ENCODE results near the gene TADA3.

The TADA3 gene

DNA sequence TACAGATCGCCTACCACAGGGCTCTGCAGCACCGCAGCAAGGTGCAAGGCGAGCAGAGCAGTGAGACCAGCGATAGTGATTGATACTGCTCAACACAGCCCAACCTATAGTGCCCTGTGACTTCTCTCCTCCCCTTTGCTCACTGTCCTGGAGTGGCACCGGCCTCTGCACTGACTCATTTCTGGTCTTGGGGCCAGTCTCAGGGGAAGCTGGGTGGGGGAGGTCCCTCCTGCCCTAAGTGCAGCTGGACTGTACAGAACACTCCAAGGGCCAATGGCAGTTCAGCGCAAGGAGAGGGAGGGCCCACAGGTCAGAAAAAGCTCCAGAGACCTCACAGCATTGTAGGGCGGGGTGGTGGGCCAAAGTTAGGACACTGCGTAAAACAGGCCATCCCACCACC is 45.0 kb downstream of the TADA3 start:
- Histone ChIP-seq H3K4me1 (ENCODE audit: control insufficient read depth, insufficient read depth, low read length) (peaks cover 21% of the 10 kb centered on the region), H3K36me3 (ENCODE audit: control insufficient read depth, insufficient read depth, low read length) (peaks cover 27% of the 10 kb centered on the region), H3K9ac (ENCODE audit: low read length) (no peak overlapping the region), H3K9me3 (ENCODE audit: control insufficient read depth, low read length) (no peaks in the 10 kb centered on the region), H3K4me3 (ENCODE audit: low read length) (no peak overlapping the region), H3K27me3 (ENCODE audit: control insufficient read depth, insufficient read depth, low read length) (no peaks in the 10 kb centered on the region)

DNA sequence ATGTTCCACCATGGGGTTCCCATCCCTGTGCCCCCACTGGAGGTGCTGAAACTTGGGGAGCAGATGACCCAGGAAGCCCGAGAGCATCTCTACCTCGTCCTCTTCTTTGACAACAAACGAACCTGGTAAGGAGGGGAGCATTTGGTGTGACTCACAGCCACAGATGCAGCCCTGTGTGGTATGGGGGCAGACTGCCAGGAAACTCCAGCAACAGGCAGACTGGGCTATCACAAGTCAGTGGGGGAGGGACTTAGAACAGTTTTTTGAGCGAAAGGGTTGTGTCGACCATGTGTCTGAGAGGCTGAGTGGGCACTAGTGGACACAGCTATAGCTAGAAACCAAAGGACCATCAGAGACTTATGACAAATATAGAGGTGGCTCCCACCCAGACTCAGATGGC is 45.9 kb downstream of the TADA3 start:
- Histone ChIP-seq H3K9me3 (ENCODE audit: control insufficient read depth, low read length) (no peaks in the 10 kb centered on the region), H3K4me3 (ENCODE audit: low read length) (no peak overlapping the region), H3K36me3 (ENCODE audit: control insufficient read depth, insufficient read depth, low read length) (peaks cover 30% of the 10 kb centered on the region), H3K9ac (ENCODE audit: low read length) (no peak overlapping the region), H3K4me1 (ENCODE audit: control insufficient read depth, insufficient read depth, low read length) (peaks cover 17% of the 10 kb centered on the region), H3K27me3 (ENCODE audit: control insufficient read depth, insufficient read depth, low read length) (no peaks in the 10 kb centered on the region)

DNA sequence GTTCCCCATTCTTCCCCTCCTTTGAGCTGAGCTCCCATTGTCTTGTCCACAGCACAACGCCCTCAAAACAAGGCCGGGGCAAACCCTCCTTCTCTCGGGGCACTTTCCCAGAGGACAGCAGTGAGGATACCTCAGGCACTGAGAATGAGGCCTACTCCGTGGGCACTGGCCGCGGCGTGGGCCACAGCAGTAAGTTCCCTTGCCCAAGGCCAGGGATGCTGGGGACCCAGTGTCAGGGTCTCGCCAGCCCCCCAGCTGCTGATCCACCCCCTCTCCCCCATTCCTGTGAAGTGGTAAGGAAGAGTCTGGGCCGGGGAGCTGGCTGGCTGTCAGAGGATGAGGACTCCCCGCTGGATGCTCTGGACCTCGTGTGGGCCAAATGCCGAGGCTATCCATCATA is 46.8 kb downstream of the TADA3 start:
- Histone ChIP-seq H3K36me3 (ENCODE audit: control insufficient read depth, insufficient read depth, low read length) (peaks cover 35% of the 10 kb centered on the region), H3K4me3 (ENCODE audit: low read length) (no peak overlapping the region), H3K9ac (ENCODE audit: low read length) (no peak overlapping the region), H3K27me3 (ENCODE audit: control insufficient read depth, insufficient read depth, low read length) (no peaks in the 10 kb centered on the region), H3K4me1 (ENCODE audit: control insufficient read depth, insufficient read depth, low read length) (peaks cover 10% of the 10 kb centered on the region), H3K9me3 (ENCODE audit: control insufficient read depth, low read length) (no peaks in the 10 kb centered on the region)

DNA sequence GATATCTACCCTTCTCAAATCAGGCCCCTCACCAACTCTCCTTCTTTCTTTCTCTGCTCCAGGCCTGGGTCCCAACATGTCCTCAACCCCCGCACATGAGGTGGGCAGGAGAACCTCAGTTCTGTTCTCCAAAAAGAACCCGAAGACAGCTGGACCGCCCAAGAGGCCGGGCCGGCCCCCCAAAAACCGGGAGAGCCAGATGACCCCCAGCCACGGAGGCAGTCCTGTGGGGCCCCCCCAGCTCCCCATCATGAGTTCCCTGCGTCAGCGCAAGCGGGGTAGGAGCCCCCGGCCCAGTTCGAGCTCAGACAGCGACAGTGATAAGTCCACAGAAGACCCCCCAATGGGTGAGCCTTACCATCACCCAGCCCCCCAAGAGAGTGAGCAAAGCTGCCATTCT is 48.1 kb downstream of the TADA3 start:
- H3K4me1 ChIP-seq (ENCODE audit: control insufficient read depth, insufficient read depth, low read length): peaks cover 4% of the 10 kb centered on the region
- H3K9ac ChIP-seq (ENCODE audit: low read length): no peak overlapping the region
- no peak overlapping the region for H3K4me3 ChIP-seq (ENCODE audit: low read length)
- H3K9me3 ChIP-seq (ENCODE audit: control insufficient read depth, low read length): no peaks in the 10 kb centered on the region
- no peaks in the 10 kb centered on the region for H3K27me3 ChIP-seq (ENCODE audit: control insufficient read depth, insufficient read depth, low read length)
- H3K36me3 ChIP-seq (ENCODE audit: control insufficient read depth, insufficient read depth, low read length): peaks cover 46% of the 10 kb centered on the region

DNA sequence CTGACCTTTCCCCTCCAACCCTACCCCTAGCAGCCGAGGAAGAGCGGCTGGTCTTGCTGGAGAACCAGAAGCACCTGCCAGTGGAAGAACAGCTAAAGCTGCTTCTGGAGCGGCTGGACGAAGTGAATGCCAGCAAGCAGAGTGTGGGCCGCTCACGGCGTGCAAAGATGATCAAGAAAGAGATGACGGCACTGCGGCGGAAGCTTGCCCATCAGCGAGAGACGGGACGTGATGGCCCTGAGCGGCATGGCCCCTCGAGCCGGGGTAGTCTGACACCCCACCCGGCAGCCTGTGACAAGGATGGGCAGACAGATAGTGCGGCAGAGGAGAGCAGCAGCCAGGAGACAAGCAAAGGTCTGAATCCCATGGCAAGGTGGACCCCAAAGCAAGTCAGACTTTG is 48.7 kb downstream of the TADA3 start:
- H3K27me3 ChIP-seq (ENCODE audit: control insufficient read depth, insufficient read depth, low read length): no peaks in the 10 kb centered on the region
- no peaks in the 10 kb centered on the region for H3K4me1 ChIP-seq (ENCODE audit: control insufficient read depth, insufficient read depth, low read length)
- H3K4me3 ChIP-seq (ENCODE audit: low read length): no peak overlapping the region
- H3K9me3 ChIP-seq (ENCODE audit: control insufficient read depth, low read length): no peaks in the 10 kb centered on the region
- peaks cover 50% of the 10 kb centered on the region for H3K36me3 ChIP-seq (ENCODE audit: control insufficient read depth, insufficient read depth, low read length)
- no peak overlapping the region for H3K9ac ChIP-seq (ENCODE audit: low read length)

DNA sequence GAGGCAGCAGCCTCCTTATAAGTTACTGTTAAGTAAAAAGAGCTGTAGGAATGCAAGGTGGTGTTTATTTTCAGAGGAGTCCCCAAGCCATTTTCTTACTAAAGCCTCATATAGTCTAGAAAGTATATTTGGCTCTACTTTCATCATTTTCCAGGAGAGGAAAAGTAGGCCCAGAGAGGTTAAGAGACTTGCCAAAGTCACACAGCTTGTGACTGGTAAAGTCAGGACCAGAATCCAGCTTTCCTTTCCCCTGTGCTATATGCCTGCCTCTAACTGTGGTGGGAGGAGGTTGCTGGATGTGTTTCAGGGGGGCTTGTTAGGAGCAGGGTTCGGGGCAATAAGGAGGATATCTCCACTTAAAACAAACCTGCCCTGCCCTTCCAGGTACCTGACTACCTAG is 49.7 kb downstream of the TADA3 start:
- H3K27me3 ChIP-seq (ENCODE audit: control insufficient read depth, insufficient read depth, low read length): no peaks in the 10 kb centered on the region
- H3K36me3 ChIP-seq (ENCODE audit: control insufficient read depth, insufficient read depth, low read length): peaks cover 55% of the 10 kb centered on the region
- H3K4me1 ChIP-seq (ENCODE audit: control insufficient read depth, insufficient read depth, low read length): no peaks in the 10 kb centered on the region
- H3K9me3 ChIP-seq (ENCODE audit: control insufficient read depth, low read length): no peaks in the 10 kb centered on the region
- no peak overlapping the region for H3K9ac ChIP-seq (ENCODE audit: low read length)
- H3K4me3 ChIP-seq (ENCODE audit: low read length): no peak overlapping the region

DNA sequence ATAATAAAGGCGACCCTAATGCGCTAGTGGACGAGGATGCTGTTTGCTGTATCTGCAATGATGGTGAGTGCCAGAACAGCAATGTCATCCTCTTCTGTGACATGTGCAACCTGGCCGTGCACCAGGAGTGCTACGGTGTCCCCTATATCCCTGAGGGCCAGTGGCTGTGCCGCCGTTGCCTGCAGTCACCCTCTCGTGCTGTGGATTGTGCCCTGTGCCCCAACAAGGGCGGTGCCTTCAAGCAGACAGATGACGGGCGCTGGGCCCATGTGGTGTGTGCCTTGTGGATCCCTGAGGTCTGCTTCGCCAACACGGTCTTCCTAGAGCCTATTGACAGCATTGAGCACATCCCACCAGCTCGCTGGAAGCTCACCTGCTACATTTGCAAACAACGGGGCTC is 53.1 kb downstream of the TADA3 start:
- H3K9ac ChIP-seq (ENCODE audit: low read length): no peak overlapping the region
- peaks cover 46% of the 10 kb centered on the region for H3K36me3 ChIP-seq (ENCODE audit: control insufficient read depth, insufficient read depth, low read length)
- H3K4me3 ChIP-seq (ENCODE audit: low read length): no peak overlapping the region
- no peaks in the 10 kb centered on the region for H3K9me3 ChIP-seq (ENCODE audit: control insufficient read depth, low read length)
- H3K4me1 ChIP-seq (ENCODE audit: control insufficient read depth, insufficient read depth, low read length): no peaks in the 10 kb centered on the region
- no peaks in the 10 kb centered on the region for H3K27me3 ChIP-seq (ENCODE audit: control insufficient read depth, insufficient read depth, low read length)

DNA sequence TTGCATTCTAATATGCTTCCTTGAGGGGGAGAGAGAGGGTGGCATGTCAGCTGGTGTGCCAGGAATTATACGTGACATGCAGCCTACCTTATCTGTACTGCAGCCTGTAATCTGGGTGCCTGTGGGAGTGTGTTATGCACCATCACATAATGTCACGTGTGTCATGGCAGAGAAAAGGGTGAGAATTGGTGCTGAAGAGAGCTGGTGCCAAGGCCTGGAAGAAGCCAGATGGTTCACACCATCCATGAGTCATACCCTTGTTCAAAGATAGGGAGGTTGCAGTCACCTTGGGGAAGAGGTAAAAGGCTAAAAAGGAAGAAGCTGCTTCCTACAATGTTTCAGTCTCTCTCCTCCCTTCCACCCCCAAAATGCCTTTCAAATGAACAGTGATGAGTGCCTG is 55.4 kb downstream of the TADA3 start:
- Histone ChIP-seq H3K36me3 (ENCODE audit: control insufficient read depth, insufficient read depth, low read length) (peaks cover 34% of the 10 kb centered on the region), H3K4me3 (ENCODE audit: low read length) (no peak overlapping the region), H3K4me1 (ENCODE audit: control insufficient read depth, insufficient read depth, low read length) (peaks cover 8% of the 10 kb centered on the region)

DNA sequence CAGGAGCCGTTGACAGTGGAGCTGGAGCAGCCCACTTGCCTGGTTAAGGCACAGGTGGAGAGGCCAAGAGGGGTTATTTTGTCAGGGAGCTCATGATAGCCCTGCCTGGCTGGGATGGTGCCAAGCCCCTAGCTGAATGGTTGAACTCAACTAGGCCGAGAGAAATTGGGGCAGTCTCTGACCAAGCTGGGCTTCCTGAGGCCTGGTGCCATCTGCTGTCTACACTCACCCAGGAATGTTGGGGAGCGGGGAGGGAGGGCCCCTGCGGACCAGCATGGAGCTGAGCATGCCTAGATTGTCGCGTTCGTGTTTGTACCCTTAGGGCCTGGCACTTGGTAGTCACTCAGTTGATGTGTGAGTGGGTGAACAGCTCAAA is 59.5 kb downstream of the TADA3 start:
- Histone ChIP-seq H3K27me3 (ENCODE audit: control insufficient read depth, insufficient read depth, low read length) (no peaks in the 10 kb centered on the region), H3K4me3 (ENCODE audit: low read length) (peak overlapping the region; percentile 69), H3K36me3 (ENCODE audit: control insufficient read depth, insufficient read depth, low read length) (peaks cover 7% of the 10 kb centered on the region), H3K9ac (ENCODE audit: low read length) (peak overlapping the region; percentile 91), H3K9me3 (ENCODE audit: control insufficient read depth, low read length) (no peaks in the 10 kb centered on the region), H3K4me1 (ENCODE audit: control insufficient read depth, insufficient read depth, low read length) (peaks cover 8% of the 10 kb centered on the region)

More for the DNA sequence above, 55.4 kb downstream of the TADA3 start:
- Histone ChIP-seq H3K27me3 (ENCODE audit: control insufficient read depth, insufficient read depth, low read length) (no peaks in the 10 kb centered on the region), H3K9ac (ENCODE audit: low read length) (no peak overlapping the region), H3K9me3 (ENCODE audit: control insufficient read depth, low read length) (no peaks in the 10 kb centered on the region)

DNA sequence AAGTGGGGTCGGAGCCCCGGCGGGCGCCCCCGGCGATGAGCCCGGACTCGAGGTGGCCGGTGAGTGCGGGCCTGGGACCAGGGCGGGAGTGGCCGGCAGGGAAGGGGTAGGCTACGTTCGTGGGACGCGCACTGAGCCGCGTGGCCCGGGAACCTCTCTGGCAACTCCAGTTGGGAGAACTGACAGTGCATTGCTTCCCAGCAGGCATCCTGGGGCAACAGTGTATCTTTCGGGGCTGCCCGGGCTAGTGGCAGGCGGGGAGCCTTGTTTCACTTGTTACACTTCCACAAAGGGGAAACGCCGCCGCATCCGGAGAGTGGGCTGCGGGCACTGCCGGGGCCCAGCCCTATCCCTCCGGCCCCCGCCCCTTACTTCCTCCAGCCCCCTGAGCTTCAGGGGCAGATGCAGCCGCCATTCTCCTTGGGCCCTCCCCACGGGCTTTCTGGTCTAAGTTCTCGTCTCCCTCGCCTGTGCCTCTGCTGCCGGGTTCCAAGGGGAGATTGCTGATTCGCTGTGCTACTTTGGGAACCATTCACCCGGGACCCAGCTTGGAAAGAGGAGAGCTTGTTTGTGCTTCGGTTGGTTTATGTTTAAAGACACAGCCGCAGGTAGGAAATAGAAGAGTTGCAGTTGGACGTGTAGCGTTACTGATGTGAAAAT is 60.1 kb downstream of the TADA3 start:
- Histone ChIP-seq H3K27me3 (ENCODE audit: control insufficient read depth, insufficient read depth, low read length) (no peaks in the 10 kb centered on the region), H3K9ac (ENCODE audit: low read length) (peak overlapping the region; percentile 91), H3K4me1 (ENCODE audit: control insufficient read depth, insufficient read depth, low read length) (peaks cover 8% of the 10 kb centered on the region), H3K36me3 (ENCODE audit: control insufficient read depth, insufficient read depth, low read length) (peaks cover 7% of the 10 kb centered on the region), H3K9me3 (ENCODE audit: control insufficient read depth, low read length) (no peaks in the 10 kb centered on the region), H3K4me3 (ENCODE audit: low read length) (peak overlapping the region; percentile 69)

DNA sequence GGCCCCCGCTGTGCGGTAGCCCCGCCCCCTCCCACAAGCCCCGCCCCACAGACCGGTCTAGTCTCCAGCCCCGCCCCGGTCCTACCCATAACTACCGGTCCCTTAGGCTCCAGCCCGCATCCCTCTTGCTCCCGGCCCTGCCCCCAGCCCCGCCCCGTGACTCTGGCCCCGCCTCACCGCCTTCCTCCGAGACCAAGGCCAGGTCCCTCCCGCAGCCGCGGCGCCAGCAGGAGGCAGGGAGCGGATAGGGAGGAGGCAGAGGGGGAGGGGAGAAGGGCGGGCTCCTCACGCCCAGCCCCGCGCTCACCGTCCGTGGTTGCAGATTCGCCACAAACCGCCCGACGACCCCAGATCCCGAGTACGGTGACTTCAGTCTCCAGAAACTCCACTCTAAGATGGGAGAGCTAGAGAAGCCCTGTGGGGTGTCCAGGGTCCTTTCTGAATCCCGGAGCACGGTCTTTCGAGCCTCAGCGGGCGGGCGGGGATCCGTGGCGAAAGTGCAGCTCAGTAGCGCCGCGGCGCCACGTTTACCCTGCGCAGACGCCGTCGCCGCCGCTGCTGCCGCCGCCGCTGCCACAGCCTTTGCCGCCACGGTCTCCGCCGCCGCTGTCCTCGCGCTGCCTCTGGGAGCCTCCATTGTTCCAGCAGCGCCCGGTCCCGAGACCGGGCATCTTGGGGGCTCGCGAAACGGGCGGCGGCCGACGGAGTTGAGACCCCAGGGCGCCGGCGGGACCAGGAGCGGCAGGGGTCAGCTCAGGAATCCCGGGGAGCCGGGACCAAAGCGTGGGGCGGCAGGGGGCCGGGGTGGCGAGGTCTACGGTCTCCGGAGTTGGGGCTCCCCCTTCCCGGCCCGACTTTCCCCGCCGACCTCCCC is 60.8 kb downstream of the TADA3 start, which contains the start of gene BRPF1:
TSS of gene BRPF1 (plus strand) at position 530 of the 874 bp plus-strand sequence. CDS start 2,406 bp downstream, outside the sequence.
- peaks cover 8% of the 10 kb centered on the region for H3K4me1 ChIP-seq (ENCODE audit: control insufficient read depth, insufficient read depth, low read length)
- no peaks in the 10 kb centered on the region for H3K27me3 ChIP-seq (ENCODE audit: control insufficient read depth, insufficient read depth, low read length)
- peak within 1 kb of the TSS; percentile 69 for H3K4me3 ChIP-seq (ENCODE audit: low read length)

DNA sequence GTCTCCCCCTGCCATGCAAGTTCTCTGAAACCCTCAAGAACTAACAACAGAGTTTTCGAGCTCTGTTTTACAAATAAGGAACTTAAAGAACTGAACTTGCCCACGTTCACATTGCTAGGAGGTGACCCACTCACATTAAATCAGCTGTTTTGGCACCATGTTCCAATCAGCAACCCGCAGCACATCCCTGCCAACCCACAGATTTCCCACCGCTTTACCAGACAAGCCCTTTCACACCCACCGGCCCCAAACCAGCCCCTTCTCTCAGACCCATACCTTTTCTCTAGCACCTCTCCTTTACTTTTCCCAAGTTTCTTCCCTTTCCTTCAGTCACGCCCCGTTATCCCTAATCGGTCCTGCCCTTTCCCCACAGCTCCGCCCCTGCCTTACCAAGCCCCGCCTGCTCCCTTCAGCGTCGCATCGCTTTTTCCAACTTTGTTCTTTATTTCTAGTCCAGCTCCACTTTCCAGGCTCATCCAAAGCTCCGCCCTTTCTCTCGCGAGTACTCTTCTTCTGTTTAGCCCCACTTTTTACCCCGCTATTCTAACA is 61.5 kb downstream of the TADA3 start:
- Histone ChIP-seq H3K9me3 (ENCODE audit: control insufficient read depth, low read length) (no peaks in the 10 kb centered on the region), H3K27me3 (ENCODE audit: control insufficient read depth, insufficient read depth, low read length) (no peaks in the 10 kb centered on the region), H3K36me3 (ENCODE audit: control insufficient read depth, insufficient read depth, low read length) (peaks cover 7% of the 10 kb centered on the region), H3K9ac (ENCODE audit: low read length) (peak overlapping the region; percentile 49), H3K4me3 (ENCODE audit: low read length) (no peak overlapping the region), H3K4me1 (ENCODE audit: control insufficient read depth, insufficient read depth, low read length) (peaks cover 8% of the 10 kb centered on the region)

More for the DNA sequence above, 60.8 kb downstream of the TADA3 start, which contains the start of gene BRPF1:
- Histone ChIP-seq H3K9me3 (ENCODE audit: control insufficient read depth, low read length) (no peaks in the 10 kb centered on the region), H3K36me3 (ENCODE audit: control insufficient read depth, insufficient read depth, low read length) (peaks cover 7% of the 10 kb centered on the region), H3K9ac (ENCODE audit: low read length) (peak within 1 kb of the TSS; percentile 91)

All from mucosa of stomach (tissue), 1 donor.